GM19324 (cell line): ENCODE data around the gene GDF9.
"Not testable (repeated sequence)": the region's sequence is repeated elsewhere in the genome, so short reads cannot be mapped to it uniquely, and the experiment has no call there.

Experiments
- ATAC-seq: cut with Tn5 transposase; IDR thresholded peaks from one replicate; pipeline ENCODE4 v1.9.1; 2021; ENCODE audit warnings: mild to moderate bottlenecking, moderate library complexity; ENCODE audit not compliant: unreplicated experiment, low FRiP score

The GDF9 gene

DNA sequence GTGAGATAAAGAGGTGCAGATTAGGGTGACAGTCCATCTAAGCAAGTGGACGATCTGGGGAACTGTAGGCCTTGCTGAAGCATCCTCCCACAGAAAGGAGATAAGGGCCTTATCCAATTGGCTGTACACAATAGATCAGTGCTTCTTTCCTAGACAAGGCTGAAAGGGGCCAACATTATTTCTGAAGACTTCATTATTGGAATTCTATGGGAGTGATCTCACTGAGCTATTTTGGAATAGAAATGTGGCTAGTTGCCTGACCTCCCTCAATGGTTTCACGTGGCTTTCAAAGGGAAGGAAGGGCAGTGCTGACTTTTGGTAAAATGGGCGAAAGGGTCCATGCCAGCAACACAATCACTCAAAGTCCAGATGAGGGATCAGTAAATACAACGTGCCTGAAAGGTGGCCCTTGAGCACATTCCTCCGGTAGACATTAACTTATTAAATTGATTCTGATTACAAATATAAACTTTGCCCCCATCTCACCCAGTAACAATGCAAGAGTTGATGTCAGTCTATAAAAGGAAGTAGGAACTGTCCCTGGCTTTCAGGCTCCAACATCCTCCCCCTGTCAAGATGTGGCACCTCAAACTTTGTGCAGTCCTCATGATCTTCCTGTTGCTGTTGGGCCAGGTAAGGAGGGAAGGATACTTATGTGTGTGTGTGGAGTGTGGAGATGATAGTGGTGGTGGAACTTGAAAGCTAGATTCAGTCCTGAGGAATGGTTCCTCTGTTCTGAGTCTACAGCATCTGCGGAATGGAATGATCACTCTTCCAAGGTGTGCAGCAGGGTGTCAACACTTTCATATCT lies 7.1 kb upstream of the GDF9 start, which contains the start of gene LEAP2:
LEAP2 (plus strand) TSS at position 550 of the 811 bp plus-strand sequence; CDS start at position 577, 27 bp downstream.
- no peak for ATAC-seq

- ATAC-seq = no peak
Observed at GRCh38 chr5:132872788-132873118, 6.5 kb upstream of the GDF9 start.

DNA sequence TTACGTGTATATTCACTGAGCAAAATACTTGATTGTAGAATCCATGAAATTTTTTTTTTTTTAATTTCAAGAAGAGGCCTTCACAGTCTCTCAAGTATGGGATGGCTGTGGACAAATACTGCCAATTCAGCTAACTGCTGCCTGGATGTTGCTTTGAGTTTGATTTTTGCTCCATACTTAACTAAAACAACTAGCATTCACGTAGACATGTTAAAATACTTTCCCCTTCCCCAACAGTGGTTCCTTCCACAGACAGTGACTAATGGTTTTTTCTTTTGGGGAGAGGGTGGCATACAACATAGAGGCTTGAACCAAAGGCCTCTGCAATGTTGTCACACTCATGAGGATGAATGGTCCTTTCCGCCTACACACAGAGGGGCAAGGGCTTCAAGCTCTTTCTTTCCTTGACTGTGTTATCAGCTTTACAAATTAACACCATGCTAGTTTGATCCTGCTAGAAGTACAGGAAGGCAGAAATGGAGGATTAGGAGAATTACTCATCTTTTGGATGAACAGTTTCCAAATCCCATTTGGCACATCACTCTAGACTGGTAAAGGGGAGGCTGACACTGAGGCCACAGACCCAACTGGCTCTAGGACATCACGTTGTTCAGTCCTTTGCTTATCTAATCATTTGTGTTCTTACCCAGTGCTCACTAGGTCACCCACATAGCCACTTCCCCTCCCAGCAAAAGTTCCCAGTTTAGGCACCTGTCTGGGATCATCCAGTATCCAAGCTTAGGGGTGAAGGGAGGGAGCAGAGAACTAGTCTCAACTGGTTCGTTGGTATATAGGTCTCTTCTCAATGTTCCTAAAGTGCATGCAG lies 5.4 kb upstream of the GDF9 start:
- no peak for ATAC-seq

GRCh38 chr5:132870801-132871200 lies 4.5 kb upstream of the GDF9 start:
- ATAC-seq = no peak

DNA sequence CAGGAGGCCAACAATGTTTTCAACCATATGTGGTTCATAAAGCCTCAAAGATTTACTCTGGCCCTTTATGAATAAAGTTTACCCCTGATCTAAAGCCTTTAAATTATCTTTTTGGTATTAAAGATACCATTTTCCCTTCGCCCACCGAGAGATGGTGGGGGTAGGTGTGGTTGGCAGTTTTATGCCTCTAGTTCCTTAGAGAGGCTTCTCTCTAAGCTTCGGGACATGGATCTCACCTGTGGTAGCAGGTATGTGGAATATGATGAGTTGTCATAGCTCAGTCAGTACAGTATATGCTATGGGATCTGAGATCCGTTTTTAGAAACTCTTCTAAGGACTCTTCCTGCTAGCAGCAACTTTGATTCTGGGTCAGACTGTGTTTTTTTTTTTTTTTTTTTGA lies 2.5 kb upstream of the GDF9 start:
- ATAC-seq = no peak

DNA sequence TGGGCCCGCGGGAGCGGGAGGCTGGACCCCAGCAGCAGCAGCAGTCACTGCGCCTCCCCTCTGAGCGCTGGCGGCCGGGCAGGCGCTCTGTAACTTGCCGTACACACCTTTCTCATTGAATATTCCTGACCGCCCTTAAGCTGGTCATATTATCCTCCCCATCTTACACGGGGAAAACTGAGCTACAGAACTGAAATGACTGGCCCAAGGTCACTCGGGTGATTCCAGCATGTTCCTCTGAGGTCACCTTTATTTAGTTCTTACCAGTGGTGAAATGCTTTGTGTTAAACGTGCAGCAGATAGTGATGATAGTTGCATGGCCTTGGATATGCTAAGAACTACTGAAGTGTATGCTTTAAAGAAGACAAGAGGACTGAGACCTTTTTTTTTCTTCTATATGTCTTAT lies 780 bp upstream of the GDF9 start:
- ATAC-seq = no peak

DNA sequence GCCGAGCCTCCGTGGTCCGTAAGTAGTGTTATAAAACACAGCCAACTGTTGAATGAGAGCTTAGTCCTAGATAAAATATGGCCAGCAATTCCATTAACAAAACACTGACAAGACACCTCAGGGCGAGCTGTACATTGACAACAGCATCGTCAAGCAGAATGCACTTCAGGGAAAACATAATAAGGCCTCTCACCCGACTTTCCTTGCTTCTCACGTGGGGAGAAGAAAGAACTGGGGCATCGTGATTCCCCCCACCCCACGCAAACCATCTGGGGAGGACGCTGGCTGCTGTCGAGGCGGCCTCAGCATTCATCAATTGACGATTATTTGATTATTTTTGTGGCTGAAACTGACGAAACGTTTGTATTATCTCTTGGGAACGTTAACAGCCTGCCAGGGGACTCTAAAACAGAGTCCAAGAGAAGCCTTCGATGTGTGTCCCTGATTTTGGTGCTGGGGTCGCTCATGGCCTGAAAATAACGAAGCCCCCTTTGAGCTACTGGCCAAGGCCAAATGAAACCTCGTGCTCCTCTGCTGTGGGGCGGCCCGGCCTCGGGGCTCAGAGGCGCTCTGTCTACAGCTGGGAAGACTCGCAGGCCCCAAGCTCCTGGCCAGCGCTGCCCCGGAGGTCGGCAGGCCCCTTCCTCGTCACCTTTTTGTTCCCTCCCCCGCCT lies 464 bp downstream of the GDF9 start:
- ATAC-seq = peak; percentile 27

DNA sequence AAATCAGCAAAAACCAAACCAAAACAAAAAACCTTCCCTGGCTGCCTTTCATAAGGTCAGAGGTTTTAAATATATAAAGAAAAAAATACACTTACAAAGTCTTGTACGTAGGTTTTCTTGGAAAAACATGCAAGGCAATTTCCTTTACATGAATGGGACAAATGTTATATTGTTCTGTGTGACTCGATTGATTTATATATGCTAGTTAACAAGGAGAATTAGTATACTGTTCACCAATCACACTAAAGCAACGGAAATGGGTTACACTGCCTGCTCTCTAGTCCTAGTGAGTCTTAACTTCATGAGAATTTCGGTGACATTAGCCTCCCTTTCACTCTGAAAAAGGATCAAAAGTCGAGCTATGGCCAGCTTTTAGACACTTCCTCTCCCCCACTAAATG lies 5.5 kb downstream of the GDF9 start:
- ATAC-seq = no peak

DNA sequence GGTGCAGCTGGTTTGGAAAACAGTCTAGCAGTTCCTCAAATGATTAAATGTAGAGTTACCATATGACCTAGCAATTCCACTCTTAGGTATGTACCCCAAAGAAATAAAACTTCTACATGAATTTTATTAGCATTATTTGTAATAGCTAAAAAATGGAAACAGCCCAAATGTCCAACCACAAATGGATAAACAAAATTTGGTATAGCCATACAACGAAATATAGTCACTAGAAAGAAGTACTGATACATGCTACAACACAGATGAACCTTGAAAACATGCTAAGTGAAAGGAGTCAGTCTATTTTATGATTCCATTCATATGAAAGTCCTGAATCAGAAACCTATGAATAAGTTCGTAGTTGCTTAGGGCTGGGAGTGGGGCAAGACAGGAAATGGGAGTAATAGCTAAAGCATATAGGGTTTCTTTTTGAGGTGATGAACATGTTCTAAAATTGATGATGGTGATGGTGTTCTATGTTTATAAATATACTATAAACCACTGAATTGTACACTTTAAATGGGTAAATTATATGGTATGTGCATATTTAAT lies 6.3 kb downstream of the GDF9 start:
- no peak for ATAC-seq

- no peak for ATAC-seq
Observed at GRCh38 chr5:132856011-132856410, 10.3 kb downstream of the GDF9 start.

- ATAC-seq = not testable (repeated sequence)
Observed at GRCh38 chr5:132854992-132855391, 11.3 kb downstream of the GDF9 start.

- ATAC-seq = no peak
Observed at GRCh38 chr5:132854301-132854700, 12.0 kb downstream of the GDF9 start.

DNA sequence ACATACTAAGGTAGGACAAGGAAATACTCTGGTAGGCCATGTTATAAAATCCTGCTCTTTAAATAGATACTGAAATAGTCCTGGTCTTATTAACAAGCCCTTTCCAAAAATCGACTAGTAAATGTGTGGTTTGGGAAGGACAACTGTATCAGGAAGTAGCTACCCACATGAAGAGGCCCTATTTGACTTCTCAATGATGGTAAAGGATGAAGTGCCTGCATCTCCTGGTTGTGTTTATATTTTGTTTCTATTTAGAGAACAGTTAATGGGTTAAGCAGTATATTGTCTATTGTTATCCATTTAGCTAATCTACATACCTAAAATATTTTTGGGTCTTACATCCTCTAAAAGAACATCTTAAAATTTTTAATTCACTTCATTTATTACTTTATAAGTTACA lies 12.5 kb downstream of the GDF9 start:
- no peak for ATAC-seq

- no peak for ATAC-seq
Observed at GRCh38 chr5:132853323-132853722, 12.9 kb downstream of the GDF9 start.

- no peak for ATAC-seq
Observed at GRCh38 chr5:132850066-132850465, 16.2 kb downstream of the GDF9 start.

- ATAC-seq = no peak
Observed at GRCh38 chr5:132849347-132849746, 16.9 kb downstream of the GDF9 start.

DNA sequence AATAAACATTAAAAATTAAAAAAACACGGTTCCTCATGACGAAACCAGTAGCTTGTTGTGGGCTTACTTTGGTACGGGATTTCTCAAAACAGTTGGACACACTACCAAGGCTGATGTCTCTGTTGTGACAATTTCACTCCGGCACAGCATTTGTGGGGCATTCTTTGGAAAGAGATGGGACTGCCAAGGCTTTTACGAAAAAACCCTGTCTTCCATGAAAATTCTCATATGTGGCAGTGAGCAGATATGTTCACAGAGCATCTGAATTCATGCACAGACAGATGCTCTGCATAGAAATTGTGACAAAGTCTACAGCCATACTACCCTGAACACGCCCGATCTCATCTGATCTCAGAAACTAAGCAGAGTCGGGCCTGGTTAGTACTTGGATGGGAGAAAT lies 18.0 kb downstream of the GDF9 start:
- no peak for ATAC-seq

DNA sequence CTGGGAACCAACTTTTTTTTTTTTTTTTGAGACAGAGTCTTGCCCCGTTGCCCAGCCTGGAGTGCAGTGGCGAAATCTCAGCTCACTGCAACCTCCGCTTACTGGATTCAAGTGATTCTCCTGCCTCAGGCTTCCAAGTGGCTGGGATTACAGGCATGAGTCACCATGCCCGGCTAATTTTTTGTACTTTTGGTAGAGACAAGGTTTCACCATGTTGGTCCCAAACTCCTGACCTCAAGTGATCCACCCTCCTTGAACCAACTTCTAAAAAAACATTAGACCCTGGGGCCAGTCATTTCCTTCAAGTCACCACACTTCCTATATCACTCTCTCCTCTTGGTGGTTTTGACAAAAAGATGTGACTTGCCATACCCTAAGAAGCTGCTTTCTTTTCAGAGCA lies 25.0 kb downstream of the GDF9 start:
- ATAC-seq = no peak

- no peak for ATAC-seq
Observed at GRCh38 chr5:132840896-132841295, 25.4 kb downstream of the GDF9 start.

GRCh38 chr5:132840313-132840712 lies 26.0 kb downstream of the GDF9 start:
- no peak for ATAC-seq
